ENCODE measurements around the gene MFNG. TPM values are rescaled to one million over a fixed set of nuclear protein-coding genes. Genes with fewer than 3 reads are reported as not detected.
"Not testable (repeated sequence)": the region's sequence is repeated elsewhere in the genome, so short reads cannot be mapped to it uniquely, and the experiment has no call there.

The MFNG gene, protein sequence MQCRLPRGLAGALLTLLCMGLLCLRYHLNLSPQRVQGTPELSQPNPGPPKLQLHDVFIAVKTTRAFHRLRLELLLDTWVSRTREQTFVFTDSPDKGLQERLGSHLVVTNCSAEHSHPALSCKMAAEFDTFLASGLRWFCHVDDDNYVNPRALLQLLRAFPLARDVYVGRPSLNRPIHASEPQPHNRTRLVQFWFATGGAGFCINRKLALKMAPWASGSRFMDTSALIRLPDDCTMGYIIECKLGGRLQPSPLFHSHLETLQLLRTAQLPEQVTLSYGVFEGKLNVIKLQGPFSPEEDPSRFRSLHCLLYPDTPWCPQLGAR
- 16.3 and 24.6 TPM in 2 replicates for polyA plus RNA-seq (2014; cell fraction: cytosol; rRNA removed)
- polyA plus RNA-seq (2014; cell fraction: nucleus; rRNA removed): 10.8 and 20.0 TPM in 2 replicates

DNA sequence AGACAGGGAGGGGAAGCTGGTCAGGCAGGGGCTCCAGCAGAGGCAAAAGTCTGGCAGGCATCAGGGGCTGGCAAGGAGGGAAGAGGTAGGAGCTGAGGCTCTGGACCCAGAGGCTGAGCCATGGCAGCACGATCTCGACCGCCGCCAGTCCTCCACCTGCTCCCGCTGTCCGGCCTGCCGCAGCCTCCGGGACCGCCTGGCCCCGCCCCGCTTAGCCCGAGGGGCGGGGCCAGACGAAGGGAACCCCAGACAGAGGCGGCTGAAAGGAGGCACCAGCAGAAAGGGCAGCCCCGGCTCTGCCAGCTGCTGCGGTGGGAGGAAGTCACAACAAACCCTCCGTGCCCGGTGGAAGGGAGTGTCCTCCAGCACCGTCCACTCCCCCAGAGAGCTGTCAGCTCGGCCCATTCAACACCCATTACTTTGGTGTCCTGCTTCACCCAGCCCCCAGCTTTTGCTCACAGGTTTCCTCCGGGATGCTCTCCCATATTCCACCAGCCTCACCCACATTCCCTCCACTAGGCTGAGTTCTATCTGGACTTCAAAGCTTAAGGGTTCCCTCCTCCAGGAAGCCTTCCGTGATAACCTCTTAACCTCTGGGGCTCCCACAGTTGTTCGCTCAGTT, at the start of gene MFNG:
Gene MFNG, minus strand, starts transcription at position 161 of the 622 bp plus-strand sequence. CDS start 207 bp downstream, outside the sequence.
- peak; percentile 42 for DNase-seq (ENCODE audit: low spot score)

DNA sequence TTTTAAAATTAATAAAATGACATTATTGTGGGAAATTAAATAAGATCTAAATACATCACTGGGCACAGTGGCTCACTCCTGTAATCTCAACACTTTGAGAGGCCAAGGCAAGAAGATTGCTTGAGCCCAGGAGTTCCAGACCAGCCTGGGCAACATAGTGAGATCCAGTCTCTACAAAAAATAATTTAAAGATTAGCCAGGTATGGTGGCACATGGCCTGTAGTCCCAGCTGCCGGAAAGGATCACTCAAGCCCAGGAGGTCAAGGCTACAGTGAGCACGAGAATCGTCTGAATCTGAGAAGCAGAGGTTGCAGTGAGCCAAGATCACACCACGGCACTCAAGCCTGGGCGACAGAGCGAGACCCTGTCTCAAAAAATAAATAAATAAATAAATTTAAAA, 49.0 kb upstream of the MFNG start:
- DNase-seq (ENCODE audit: low spot score): no peak

DNA sequence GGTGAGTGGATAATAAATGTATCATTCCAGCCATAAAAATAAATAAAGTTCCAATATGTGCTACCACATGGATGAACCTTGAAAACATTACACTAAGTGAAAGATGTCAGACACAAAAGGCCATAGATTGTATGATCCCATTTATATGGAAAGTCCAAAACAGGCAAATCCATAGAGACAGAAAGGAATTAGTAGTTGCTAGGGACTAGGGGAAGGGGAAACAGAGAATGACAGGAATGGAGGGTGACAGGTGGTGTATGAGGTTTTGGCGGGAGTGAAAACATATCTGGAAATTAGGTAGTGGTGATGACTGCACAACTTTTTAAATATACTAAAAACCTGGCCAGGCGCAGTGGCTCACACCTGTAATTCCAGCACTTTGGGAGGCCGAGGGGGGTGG, 48.3 kb upstream of the MFNG start:
- no peak for DNase-seq (ENCODE audit: low spot score)

DNA sequence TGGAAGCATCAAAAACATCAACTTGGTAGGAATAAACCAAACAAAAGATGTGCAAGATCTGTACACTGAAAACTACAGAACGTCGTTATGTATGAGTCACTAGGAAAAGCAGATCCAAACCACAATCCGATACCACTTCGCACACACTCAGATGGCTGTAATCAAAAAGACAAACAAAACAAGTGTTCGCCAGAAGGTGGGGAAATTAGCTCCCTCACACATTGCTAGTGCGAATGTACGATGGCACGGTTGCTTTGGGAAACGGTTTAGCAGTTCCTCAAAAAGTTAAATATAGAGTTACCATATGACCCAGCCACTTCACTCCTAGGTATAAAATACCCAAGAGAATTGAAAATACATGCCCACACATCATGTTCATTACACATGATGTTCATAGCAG, 47.8 kb upstream of the MFNG start:
- no peak for DNase-seq (ENCODE audit: low spot score)

DNA sequence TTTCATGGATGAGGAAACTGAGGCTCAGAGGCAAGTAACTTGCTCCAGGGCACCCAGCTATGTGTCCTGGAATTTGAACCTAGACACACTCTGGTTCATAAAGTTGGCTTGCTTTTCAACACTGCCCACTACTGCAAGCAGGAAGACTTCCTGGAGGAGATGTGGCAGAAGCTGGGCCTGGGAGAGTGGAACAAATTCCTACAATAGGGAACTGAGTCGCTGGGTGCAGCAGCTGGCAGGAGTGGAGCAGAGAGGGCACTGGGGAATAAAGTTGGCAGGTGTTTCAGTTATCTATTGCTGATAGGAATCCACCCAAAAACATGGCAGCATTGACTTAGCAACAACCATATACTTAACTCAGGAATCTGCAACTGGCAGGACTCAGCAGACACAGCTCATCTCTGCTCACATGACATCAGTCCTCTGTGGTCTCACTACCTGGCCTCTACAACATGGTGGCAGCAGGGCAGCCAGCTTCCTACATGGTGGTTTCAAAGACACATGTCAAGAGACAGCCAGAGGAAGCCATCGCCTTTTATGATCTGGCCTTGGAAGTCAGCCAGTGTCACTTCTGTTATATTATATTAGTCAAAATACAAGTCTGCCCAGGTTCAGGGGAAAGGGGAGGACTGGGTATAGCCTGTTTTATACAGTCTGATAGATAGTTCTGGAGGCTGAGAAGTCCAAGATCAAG, 43.6 kb upstream of the MFNG start:
- no peak for DNase-seq (ENCODE audit: low spot score)

GRCh38 chr22:37527952-37528351, 41.8 kb upstream of the MFNG start:
- not testable (repeated sequence) for DNase-seq (ENCODE audit: low spot score)

DNA sequence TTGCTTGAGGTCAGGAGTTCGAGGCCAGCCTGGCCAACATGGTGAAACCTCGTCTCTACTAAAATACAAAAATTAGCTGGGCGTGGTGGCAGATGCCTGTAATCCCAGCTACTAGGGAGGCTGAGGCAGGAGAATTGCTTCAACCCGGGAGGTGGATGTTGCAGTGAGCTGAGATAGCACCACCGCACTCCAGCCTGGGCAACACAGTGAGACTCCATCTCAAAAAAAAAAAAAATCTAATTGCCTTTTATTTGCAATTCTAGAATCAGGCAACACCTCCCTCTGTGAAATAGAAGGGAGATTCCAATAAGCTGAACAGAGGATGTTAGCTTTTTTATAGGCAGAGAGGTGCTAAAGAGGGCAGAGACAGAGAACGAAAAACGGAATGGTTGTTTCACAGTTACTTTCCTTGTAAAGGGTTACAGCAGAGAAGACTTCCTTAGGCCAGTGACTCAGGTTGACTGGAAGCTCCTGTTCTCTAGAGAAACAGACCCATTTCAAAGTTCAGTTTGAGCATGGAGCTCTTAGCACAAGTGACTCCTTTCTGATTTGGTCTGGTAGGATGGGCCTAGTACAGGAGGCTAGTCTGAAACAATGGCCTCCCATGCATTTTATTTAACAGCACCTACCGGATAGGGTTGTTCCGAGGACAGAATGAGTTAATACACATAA, 41.0 kb upstream of the MFNG start:
- not testable (repeated sequence) for DNase-seq (ENCODE audit: low spot score)

GRCh38 chr22:37526376-37526775, 40.2 kb upstream of the MFNG start:
- DNase-seq (ENCODE audit: low spot score): no peak

GRCh38 chr22:37525746-37526350, 39.7 kb upstream of the MFNG start:
- DNase-seq (ENCODE audit: low spot score): no peak

DNA sequence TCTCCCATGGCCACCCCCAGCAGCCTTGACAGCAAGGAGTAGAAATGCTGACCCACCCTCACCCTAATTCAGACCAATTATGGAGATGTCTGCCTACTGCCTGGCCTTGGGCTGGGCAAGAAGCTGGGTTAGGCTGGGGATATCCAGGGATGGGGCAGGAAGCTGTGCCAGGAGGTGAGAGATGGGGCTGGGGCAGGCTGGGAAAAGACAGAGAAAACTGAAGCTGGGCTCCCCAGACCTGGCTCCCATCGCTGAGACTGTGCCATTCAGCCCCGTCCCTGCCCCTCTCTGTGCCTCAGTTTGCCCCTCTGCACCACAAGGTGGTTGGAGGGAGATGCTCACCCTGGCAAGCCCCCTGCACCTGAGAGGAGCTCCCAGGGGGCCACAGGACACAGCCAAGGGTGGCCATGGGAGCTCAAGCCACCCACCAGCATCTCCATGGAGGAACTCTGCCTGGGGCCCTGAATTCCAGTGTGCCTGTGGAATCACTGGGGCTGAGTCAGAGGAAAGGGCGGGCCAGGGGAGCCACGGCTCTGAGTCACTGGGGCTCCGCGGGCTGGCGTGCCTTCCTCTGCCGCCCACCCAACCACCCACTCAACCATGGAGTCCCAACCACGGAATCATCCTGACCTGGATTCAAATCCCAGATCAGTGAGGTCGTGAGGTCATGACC, 39.0 kb upstream of the MFNG start:
- no peak for DNase-seq (ENCODE audit: low spot score)

GRCh38 chr22:37522482-37522881, 36.3 kb upstream of the MFNG start:
- no peak for DNase-seq (ENCODE audit: low spot score)

DNA sequence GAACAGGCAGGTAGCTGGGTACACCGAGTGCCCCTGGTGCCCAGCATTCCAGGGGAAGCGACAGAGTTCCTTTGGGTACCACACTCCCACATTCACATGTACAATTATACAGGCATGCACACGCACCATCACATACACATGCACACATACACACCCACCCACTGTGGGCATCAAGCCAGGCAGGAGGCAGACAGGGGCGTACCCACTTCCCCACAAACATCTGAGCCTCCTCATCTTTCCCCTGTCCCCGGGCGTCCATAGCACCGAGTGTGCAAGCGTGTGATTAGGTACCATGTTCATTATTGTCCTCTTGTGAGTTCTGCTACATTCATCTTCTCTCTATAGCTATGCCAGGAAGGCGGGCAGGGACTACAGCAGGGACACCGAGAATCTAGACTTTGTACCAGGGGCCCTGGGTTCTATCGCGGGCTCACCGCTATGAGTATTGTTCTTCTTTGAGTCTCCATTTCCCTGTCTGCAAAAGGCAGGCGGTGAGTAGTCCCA, 35.1 kb upstream of the MFNG start:
- DNase-seq (ENCODE audit: low spot score): no peak

DNA sequence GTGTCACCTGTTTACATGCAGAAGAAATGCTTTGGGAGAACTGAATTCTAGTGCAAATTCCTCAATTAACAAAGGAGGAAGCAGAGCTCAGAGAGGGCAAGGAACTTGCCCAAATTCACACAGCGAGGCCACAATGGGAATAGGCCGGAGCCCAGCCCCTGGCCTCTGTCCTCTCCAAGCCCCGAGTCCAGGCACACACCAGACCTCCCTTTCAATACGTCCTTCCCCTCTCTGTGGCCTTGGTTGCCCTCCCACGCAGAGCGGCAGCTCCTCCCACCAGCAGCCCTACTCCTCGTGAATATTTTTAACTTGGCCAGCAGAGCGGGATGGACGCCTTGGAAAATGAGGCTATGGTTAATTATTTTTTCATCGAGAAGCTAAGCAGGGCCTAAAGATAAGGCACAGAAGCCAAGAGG, 34.6 kb upstream of the MFNG start:
- DNase-seq (ENCODE audit: low spot score): no peak

- DNase-seq (ENCODE audit: low spot score): no peak
Measured at GRCh38 chr22:37519268-37520195, 33.3 kb upstream of the MFNG start, which contains the start of gene CARD10. Gene CARD10, minus strand, starts transcription at chr22:37519415. Its CDS starts 215 bp downstream, at chr22:37519200.

GRCh38 chr22:37518509-37519267, 32.5 kb upstream of the MFNG start:
- no peak for DNase-seq (ENCODE audit: low spot score)

- no peak for DNase-seq (ENCODE audit: low spot score)
Measured at GRCh38 chr22:37517826-37518450, 31.8 kb upstream of the MFNG start.

GRCh38 chr22:37516456-37516855, 30.3 kb upstream of the MFNG start:
- DNase-seq (ENCODE audit: low spot score): no peak

DNA sequence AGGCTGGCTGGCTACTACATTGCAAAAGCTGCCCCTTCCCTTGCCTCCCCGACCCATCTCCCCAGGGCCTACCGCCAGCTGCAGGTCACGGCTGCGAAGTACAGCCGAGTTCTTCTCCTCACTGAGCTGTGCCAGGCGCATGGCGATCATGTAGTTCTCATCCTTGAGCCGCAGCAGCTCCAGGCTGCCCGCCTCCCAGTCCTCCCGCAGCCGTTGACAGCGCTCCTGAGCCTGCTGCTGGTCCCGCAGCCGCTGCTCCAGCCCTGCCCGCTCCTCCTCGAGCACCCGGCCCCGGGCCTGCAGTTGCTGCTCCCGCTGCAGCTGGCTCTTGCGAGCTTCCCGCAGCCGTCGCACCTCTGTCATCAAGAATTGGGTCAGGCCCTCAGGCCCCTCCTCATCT, 29.7 kb upstream of the MFNG start:
- peak; percentile 32 for DNase-seq (ENCODE audit: low spot score)

Measured in SK-N-DZ (cell line).